ENCODE results near the gene KCNQ5.
"Not testable (repeated sequence)": the region's sequence is repeated elsewhere in the genome, so short reads cannot be mapped to it uniquely, and the experiment has no call there.

The KCNQ5 gene

GRCh38 chr6:72621291-72622093, at the start of gene KCNQ5:
Gene KCNQ5, plus strand, starts transcription at chr6:72622064.
- DNase-seq (ENCODE audit: low read depth in 1 of 2, low spot score in 1 of 2): peak in 1 of 2 donors; percentile 20

GRCh38 chr6:72579865-72580264, 42.0 kb upstream of the KCNQ5 start:
- no peak for DNase-seq (ENCODE audit: low read depth in 1 of 2, low spot score in 1 of 2)

GRCh38 chr6:72580281-72580940, 41.5 kb upstream of the KCNQ5 start:
- DNase-seq (ENCODE audit: low read depth in 1 of 2, low spot score in 1 of 2): no peak

GRCh38 chr6:72580950-72581349, 40.9 kb upstream of the KCNQ5 start:
- not testable (repeated sequence) for DNase-seq (ENCODE audit: low read depth in 1 of 2, low spot score in 1 of 2)

- DNase-seq (ENCODE audit: low read depth in 1 of 2, low spot score in 1 of 2): no peak
Observed at GRCh38 chr6:72588155-72588554, 33.7 kb upstream of the KCNQ5 start.

GRCh38 chr6:72589096-72589495, 32.8 kb upstream of the KCNQ5 start:
- DNase-seq (ENCODE audit: low read depth in 1 of 2, low spot score in 1 of 2): no peak

GRCh38 chr6:72595812-72596211, 26.1 kb upstream of the KCNQ5 start:
- DNase-seq (ENCODE audit: low read depth in 1 of 2, low spot score in 1 of 2): no peak

- DNase-seq (ENCODE audit: low read depth in 1 of 2, low spot score in 1 of 2): no peak
Observed at GRCh38 chr6:72616406-72617015, 5.4 kb upstream of the KCNQ5 start.

GRCh38 chr6:72617721-72618120, 4.1 kb upstream of the KCNQ5 start:
- no peak for DNase-seq (ENCODE audit: low read depth in 1 of 2, low spot score in 1 of 2)

GRCh38 chr6:72619883-72620696, 1.8 kb upstream of the KCNQ5 start:
- peak; percentile 49 to 86 for DNase-seq (ENCODE audit: low read depth in 1 of 2, low spot score in 1 of 2)

- no peak for DNase-seq (ENCODE audit: low read depth in 1 of 2, low spot score in 1 of 2)
Observed at GRCh38 chr6:72620871-72621290, 983 bp upstream of the KCNQ5 start.

GRCh38 chr6:72622094-72622940, 453 bp downstream of the KCNQ5 start:
- DNase-seq (ENCODE audit: low read depth in 1 of 2, low spot score in 1 of 2): peak in 1 of 2 donors; percentile 43

GRCh38 chr6:72623808-72624207, 1.9 kb downstream of the KCNQ5 start:
- DNase-seq (ENCODE audit: low read depth in 1 of 2, low spot score in 1 of 2): no peak

GRCh38 chr6:72624557-72625160, 2.8 kb downstream of the KCNQ5 start:
- no peak for DNase-seq (ENCODE audit: low read depth in 1 of 2, low spot score in 1 of 2)

GRCh38 chr6:72626126-72626525, 4.3 kb downstream of the KCNQ5 start:
- DNase-seq (ENCODE audit: low read depth in 1 of 2, low spot score in 1 of 2): no peak

- DNase-seq (ENCODE audit: low read depth in 1 of 2, low spot score in 1 of 2): no peak
Observed at GRCh38 chr6:72627539-72627938, 5.7 kb downstream of the KCNQ5 start.

GRCh38 chr6:72631480-72631879, 9.6 kb downstream of the KCNQ5 start:
- no peak for DNase-seq (ENCODE audit: low read depth in 1 of 2, low spot score in 1 of 2)

- no peak for DNase-seq (ENCODE audit: low read depth in 1 of 2, low spot score in 1 of 2)
Observed at GRCh38 chr6:72635636-72636035, 13.8 kb downstream of the KCNQ5 start.

GRCh38 chr6:72636215-72636614, 14.4 kb downstream of the KCNQ5 start:
- no peak for DNase-seq (ENCODE audit: low read depth in 1 of 2, low spot score in 1 of 2)

- DNase-seq (ENCODE audit: low read depth in 1 of 2, low spot score in 1 of 2): no peak
Observed at GRCh38 chr6:72636786-72637185, 14.9 kb downstream of the KCNQ5 start.
